ENCODE data around the gene TMC6.
A peak's percentile ranks its signal among the peaks of the same experiment; 100 is the strongest.

TMC6 gene

DNA sequence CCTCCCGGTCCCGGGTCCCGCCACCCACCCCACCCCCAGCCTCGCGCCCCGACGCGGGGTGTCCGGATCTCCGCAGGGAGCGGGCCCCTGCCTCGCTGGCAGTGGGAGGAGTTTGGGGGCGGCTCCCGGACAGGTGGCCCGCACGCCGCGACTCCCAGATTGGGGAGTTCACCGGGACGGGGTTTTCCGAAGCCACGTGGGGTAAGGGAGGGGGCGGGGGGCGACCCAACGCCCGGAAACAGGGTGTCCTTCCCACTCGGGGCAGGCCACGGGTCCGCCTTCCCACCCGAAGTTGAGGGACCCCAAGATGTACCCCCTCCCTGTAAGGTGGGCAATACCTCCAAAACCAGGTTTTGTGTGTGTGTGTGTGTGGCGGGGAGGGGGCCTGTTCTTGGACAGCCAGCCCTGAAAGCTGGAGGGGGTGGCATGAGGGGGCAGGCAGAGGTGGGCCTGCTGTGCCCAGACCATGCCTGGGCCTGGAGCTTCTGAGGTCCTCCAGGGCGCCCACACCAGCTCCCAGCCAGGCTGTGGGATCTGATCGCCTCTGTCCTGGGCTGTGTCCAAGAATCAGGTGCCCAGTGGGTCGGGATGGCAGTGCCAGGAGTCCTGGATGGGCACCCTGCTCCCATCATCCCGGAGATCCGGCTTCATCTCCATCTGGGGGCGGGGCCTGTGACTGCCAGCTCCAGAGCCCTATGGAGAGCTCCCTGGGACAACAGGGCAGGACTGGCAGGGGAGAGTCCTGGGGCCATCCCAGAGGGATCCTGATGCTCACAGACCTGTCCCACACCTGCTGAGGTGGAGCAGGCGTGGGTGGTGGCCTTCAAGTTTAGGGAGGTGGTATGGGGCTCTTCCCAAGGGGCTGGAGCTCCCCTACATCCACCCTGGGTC is 40.6 kb upstream of the TMC6 start:
- Histone ChIP-seq H3K27ac (replicated peaks; ENCODE audit: low read length) (no peak overlapping the region), H3K4me3 (ENCODE audit: low read length in 2 of 2) (peak overlapping the region; percentile 60 to 88), H3K4ac (ENCODE audit: low read length) (no peak overlapping the region), H2AFZ (ENCODE audit: low read length) (peak overlapping the region; percentile 98), H2BK15ac (ENCODE audit: low read length) (peak overlapping the region; percentile 83), H2BK12ac (ENCODE audit: low read length) (no peak overlapping the region), H3K9ac (ENCODE audit: low read depth, low read length, poor library complexity) (peak overlapping the region; percentile 72), H3K9me3 (replicated peaks in 1 of 2; ENCODE audit: control insufficient read depth in 2 of 2, insufficient read depth in 1 of 2, low read depth in 1 of 2, low read length in 2 of 2) (peaks cover 0 to 4% of the 10 kb centered on the region in 2 donors), H3K79me1 (ENCODE audit: low read depth, low read length) (peaks cover 1% of the 10 kb centered on the region), H2BK5ac (ENCODE audit: low read length) (peak overlapping the region; percentile 22), H4K8ac (ENCODE audit: low read depth, low read length) (no peak overlapping the region), H3K4me1 (ENCODE audit: control insufficient read depth in 2 of 2, insufficient read depth in 1 of 2, low read depth in 1 of 2, low read length in 2 of 2) (peaks cover 5 to 10% of the 10 kb centered on the region in 2 donors), H2BK120ac (ENCODE audit: low read depth, low read length) (no peak overlapping the region), H2AK5ac (ENCODE audit: low read depth, low read length) (peak overlapping the region; percentile 79), H3K14ac (ENCODE audit: low read length) (no peak overlapping the region), H3K18ac (ENCODE audit: low read length) (peak overlapping the region; percentile 53), H4K91ac (ENCODE audit: low read depth, low read length, poor library complexity) (no peak overlapping the region), H3K36me3 (replicated peaks in 1 of 2; ENCODE audit: control insufficient read depth in 2 of 2, insufficient read depth in 2 of 2, low read length in 2 of 2) (peaks cover 3 to 18% of the 10 kb centered on the region in 2 donors), H3K4me2 (ENCODE audit: insufficient read depth, low read length, poor library complexity, severe bottlenecking) (peak overlapping the region; percentile 91), H3K27me3 (ENCODE audit: control insufficient read depth in 3 of 3, insufficient read depth in 3 of 3, low read depth in 1 of 3, low read length in 3 of 3) (peaks cover 0 to 6% (median 0%) of the 10 kb centered on the region in 3 experiments), H3K23ac (ENCODE audit: low read depth, low read length, poor library complexity) (peak overlapping the region; percentile 44)
- DNase-seq (ENCODE audit: low spot score): no peak
- no CpG with 5 or more reads among the region's 38 CpGs for WGBS, 2 donors (ENCODE audit: extremely low coverage in 2 of 2, insufficient read length in 2 of 2, insufficient replicate concordance in 1 of 2)

DNA sequence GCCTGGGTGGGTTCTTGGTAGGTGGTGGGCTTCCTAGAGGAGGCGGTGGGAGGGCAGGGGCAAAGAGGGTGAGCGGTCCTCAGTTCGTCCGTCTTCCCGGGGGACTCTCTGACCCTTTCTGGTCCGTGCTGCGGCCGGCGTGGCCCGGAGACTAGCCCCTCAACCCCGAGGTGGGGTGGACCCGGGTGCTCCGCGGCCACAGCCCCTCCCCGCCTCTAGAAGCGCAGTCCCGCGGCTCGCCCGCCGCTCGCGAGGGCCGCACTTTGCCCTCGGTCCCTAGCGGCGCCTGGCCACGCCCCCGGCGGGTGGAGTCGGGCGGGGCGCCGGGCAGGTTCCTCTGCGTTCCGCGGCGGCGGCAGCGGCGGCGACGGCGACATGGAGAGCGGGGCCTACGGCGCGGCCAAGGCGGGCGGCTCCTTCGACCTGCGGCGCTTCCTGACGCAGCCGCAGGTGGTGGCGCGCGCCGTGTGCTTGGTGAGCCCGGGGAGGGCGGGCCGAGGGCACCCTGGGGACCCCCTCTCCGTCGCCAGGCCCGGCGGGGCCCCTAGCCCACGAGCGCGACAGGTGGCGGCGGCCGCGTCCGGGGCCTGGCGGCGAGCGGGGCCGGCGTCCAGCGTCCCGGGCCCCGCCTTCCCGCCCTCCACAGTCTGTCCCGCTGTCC is 39.8 kb upstream of the TMC6 start, which contains the start of gene SYNGR2:
SYNGR2 (plus strand) TSS at position 340 of the 661 bp plus-strand sequence; CDS start at position 376, 36 bp downstream.
- peak within 1 kb of the TSS; percentile 60 to 88 for H3K4me3 ChIP-seq (ENCODE audit: low read length in 2 of 2)
- H4K8ac ChIP-seq (ENCODE audit: low read depth, low read length): no peak within 1 kb of the TSS
- peaks cover 5 to 10% of the 10 kb centered on the region in 2 donors for H3K4me1 ChIP-seq (ENCODE audit: control insufficient read depth in 2 of 2, insufficient read depth in 1 of 2, low read depth in 1 of 2, low read length in 2 of 2)
- peak within 1 kb of the TSS; percentile 79 for H2AK5ac ChIP-seq (ENCODE audit: low read depth, low read length)
- peaks cover 0 to 4% of the 10 kb centered on the region in 2 donors for H3K9me3 ChIP-seq (replicated peaks in 1 of 2; ENCODE audit: control insufficient read depth in 2 of 2, insufficient read depth in 1 of 2, low read depth in 1 of 2, low read length in 2 of 2)
- H2BK120ac ChIP-seq (ENCODE audit: low read depth, low read length): no peak within 1 kb of the TSS
- H3K36me3 ChIP-seq (replicated peaks in 1 of 2; ENCODE audit: control insufficient read depth in 2 of 2, insufficient read depth in 2 of 2, low read length in 2 of 2): peaks cover 0 to 10% of the 10 kb centered on the region in 2 donors
- peaks cover 1% of the 10 kb centered on the region for H3K79me1 ChIP-seq (ENCODE audit: low read depth, low read length)
- H2BK15ac ChIP-seq (ENCODE audit: low read length): peak within 1 kb of the TSS; percentile 98
- peak; percentile 82 for DNase-seq (ENCODE audit: low spot score)
- no CpG with 5 or more reads among the region's 84 CpGs for WGBS, 2 donors (ENCODE audit: extremely low coverage in 2 of 2, insufficient read length in 2 of 2, insufficient replicate concordance in 1 of 2)
- peak within 1 kb of the TSS; percentile 91 for H3K4me2 ChIP-seq (ENCODE audit: insufficient read depth, low read length, poor library complexity, severe bottlenecking)
- H3K9ac ChIP-seq (ENCODE audit: low read depth, low read length, poor library complexity): peak within 1 kb of the TSS; percentile 86
- no peak within 1 kb of the TSS for H3K14ac ChIP-seq (ENCODE audit: low read length)
- H3K18ac ChIP-seq (ENCODE audit: low read length): peak within 1 kb of the TSS; percentile 95
- H3K27me3 ChIP-seq (ENCODE audit: control insufficient read depth in 3 of 3, insufficient read depth in 3 of 3, low read depth in 1 of 3, low read length in 3 of 3): peaks cover 0 to 9% (median 0%) of the 10 kb centered on the region in 3 experiments
- no peak within 1 kb of the TSS for H3K4ac ChIP-seq (ENCODE audit: low read length)
- H3K23ac ChIP-seq (ENCODE audit: low read depth, low read length, poor library complexity): peak within 1 kb of the TSS; percentile 89
- peak within 1 kb of the TSS; percentile 22 for H2BK5ac ChIP-seq (ENCODE audit: low read length)
- H2AFZ ChIP-seq (ENCODE audit: low read length): peak within 1 kb of the TSS; percentile 98
- no peak within 1 kb of the TSS for H2BK12ac ChIP-seq (ENCODE audit: low read length)
- no peak within 1 kb of the TSS for H4K91ac ChIP-seq (ENCODE audit: low read depth, low read length, poor library complexity)
- no peak within 1 kb of the TSS for H3K27ac ChIP-seq (replicated peaks; ENCODE audit: low read length)

DNA sequence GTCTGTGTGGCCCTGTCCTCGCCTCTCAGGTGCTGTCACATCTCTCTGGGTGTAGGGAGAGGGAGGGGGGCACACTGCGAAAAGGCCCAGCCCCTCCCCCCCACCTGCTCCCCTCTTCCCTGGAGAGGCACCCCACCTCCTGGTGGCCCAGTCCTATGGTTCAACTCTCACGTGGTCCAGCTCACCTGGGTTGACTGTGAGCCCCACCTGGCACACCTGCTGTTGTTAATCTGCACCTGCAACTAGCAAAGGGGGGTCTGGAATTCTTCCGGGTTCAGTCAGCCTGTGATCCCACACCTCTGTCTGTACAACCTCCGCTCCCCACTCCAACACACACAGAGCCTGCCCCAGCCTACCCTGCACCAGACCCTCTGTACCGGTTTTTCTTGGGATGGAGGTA is 37.9 kb upstream of the TMC6 start:
- Histone ChIP-seq H3K18ac (ENCODE audit: low read length) (peak overlapping the region; percentile 48), H4K8ac (ENCODE audit: low read depth, low read length) (no peak overlapping the region), H3K27me3 (ENCODE audit: control insufficient read depth in 3 of 3, insufficient read depth in 3 of 3, low read depth in 1 of 3, low read length in 3 of 3) (peaks cover 0 to 14% (median 0%) of the 10 kb centered on the region in 3 experiments), H3K4me2 (ENCODE audit: insufficient read depth, low read length, poor library complexity, severe bottlenecking) (no peak overlapping the region), H2AK5ac (ENCODE audit: low read depth, low read length) (peak overlapping the region; percentile 56), H2BK15ac (ENCODE audit: low read length) (no peak overlapping the region), H3K4ac (ENCODE audit: low read length) (no peak overlapping the region), H2BK12ac (ENCODE audit: low read length) (no peak overlapping the region), H3K9me3 (replicated peaks in 1 of 2; ENCODE audit: control insufficient read depth in 2 of 2, insufficient read depth in 1 of 2, low read depth in 1 of 2, low read length in 2 of 2) (peaks cover 0 to 4% of the 10 kb centered on the region in 2 donors), H3K4me1 (ENCODE audit: control insufficient read depth in 2 of 2, insufficient read depth in 1 of 2, low read depth in 1 of 2, low read length in 2 of 2) (peaks cover 2 to 10% of the 10 kb centered on the region in 2 donors), H2BK5ac (ENCODE audit: low read length) (no peak overlapping the region), H2AFZ (ENCODE audit: low read length) (no peak overlapping the region), H2BK120ac (ENCODE audit: low read depth, low read length) (no peak overlapping the region), H3K4me3 (ENCODE audit: low read length in 2 of 2) (no peak overlapping the region), H3K27ac (replicated peaks; ENCODE audit: low read length) (no peak overlapping the region), H3K14ac (ENCODE audit: low read length) (no peak overlapping the region), H3K36me3 (replicated peaks in 1 of 2; ENCODE audit: control insufficient read depth in 2 of 2, insufficient read depth in 2 of 2, low read length in 2 of 2) (peaks cover 0 to under 1% of the 10 kb centered on the region in 2 donors), H3K9ac (ENCODE audit: low read depth, low read length, poor library complexity) (no peak overlapping the region), H4K91ac (ENCODE audit: low read depth, low read length, poor library complexity) (no peak overlapping the region), H3K79me1 (ENCODE audit: low read depth, low read length) (peaks cover 1% of the 10 kb centered on the region), H3K23ac (ENCODE audit: low read depth, low read length, poor library complexity) (no peak overlapping the region)
- DNase-seq (ENCODE audit: low spot score): no peak
- no CpG with 5 or more reads among the region's 6 CpGs for WGBS, 2 donors (ENCODE audit: extremely low coverage in 2 of 2, insufficient read length in 2 of 2, insufficient replicate concordance in 1 of 2)
